Measurements from ENCODE around the gene SLC25A51. TPM values are rescaled to one million over a fixed set of nuclear protein-coding genes. Genes with fewer than 3 reads are reported as not detected.
"Not testable (repeated sequence)": the region's sequence is repeated elsewhere in the genome, so short reads cannot be mapped to it uniquely, and the experiment has no call there.

SLC25A51 gene
- total RNA-seq, 1 donor from 2014 or later, result 66.1 TPM

DNA sequence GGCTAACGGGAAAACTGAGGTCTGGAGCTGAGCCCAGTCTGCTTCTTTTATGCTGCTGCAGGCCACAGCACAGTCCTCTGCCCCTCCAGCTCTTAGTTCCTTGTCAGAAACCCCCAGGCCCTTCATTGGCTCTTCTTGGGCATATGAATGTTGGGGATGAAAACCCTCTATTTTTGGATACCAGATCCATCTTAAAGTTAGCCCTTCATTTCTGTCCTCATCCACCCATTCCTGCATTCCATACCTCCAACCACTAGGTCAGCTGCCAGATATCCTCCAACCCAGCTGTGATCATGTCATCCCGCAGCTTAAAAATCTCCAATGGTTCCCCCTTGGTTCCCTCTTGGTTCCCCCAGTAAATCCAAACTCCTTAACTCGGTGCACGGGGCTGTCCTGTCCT lies 1.8 kb upstream of the SLC25A51 start:
- no peak for DNase-seq (ENCODE audit: low read depth in 2 of 2)

DNA sequence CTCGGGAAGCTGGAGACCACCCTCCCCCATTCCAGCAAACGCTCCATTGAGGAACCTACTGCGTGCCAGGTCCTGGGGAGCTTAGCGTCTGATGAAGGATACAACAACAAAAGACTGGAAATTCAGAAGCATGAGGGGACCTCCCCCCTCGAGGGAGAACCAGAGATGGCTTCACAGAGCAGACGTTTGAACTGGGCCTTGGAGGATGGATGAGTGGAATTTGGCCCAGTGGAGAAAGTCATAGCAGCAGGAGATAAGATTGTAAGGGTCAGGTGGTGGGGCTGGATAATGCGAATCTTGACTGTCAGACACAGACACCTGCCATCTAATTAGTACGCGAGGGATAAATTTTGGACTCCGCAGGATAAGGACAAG lies 1.2 kb upstream of the SLC25A51 start:
- no peak for DNase-seq (ENCODE audit: low read depth in 2 of 2)

DNA sequence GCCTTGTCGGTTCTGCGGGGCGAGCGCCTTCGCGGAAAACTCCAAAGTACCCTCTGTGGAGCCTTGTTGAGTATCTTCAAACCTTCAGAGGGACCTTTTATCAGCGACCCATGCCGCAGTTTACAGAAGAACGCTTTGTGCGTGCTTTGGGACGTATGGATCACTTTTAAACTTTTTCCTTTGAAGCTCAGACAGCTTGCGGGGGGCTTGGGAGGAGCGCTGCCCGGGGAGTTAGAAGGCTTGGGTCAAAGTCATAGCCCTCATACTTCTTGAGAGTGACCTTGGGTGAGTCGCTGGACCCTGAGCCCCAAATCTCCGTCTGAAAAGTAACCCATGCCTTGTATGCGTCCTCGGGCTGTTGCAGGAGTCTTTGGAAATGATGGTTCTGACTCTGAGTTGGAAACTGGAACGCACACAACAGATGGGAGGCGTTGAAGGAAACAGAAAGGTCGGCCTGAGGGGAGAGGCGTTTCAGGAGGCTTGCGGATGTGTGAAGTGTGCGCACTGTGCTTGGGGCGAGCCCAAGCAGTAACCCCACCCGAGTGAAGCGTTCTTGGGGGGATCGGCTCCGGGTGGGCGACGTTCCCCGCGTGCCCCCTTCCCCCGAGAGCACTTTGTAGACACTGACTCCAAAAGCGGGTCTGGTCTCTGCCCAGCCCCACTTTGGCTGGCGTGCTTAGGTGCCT lies 661 bp upstream of the SLC25A51 start:
- DNase-seq (ENCODE audit: low read depth in 2 of 2), result no peak

DNA sequence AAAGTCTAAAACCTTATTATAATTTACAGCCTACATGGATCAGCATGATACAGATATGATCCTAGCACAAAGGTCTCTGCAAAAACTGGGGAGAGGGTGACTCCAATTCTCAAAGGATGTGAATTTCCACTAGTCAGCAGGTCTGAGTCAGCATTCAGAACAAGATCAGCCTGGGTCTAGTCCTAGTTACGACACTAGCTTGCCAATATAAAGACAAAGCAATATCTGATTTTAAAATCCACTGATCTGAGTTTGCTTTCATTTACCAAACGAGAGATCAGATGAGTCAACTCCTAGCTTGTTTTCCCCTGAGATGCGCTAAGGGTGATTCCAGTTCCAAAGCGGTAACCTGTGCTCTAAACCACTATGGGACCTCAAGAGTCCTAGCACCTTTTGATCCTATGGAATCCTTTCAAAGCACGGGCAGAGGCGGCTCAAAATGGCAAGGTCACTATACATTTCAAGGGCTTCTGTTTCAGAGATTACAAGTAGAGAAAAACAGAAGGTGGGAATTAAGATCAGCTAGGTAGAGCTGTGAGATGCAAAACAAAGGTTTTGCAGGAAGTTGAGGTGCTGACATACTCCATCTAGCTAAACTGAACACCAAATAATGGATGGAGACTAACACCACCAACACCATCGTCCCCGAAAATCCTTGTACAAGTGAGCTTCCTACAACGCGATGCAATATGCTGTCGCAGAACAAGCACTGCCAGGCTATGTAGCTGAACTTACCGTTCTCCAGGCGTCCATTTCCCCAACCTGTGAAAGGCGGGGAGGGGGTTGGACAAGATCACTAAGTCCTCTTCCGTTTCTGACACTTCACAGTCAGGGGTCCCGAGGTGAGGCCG lies 906 bp downstream of the SLC25A51 start:
- peak in 1 of 2 donors; percentile 36 for DNase-seq (ENCODE audit: low read depth in 2 of 2)

DNA sequence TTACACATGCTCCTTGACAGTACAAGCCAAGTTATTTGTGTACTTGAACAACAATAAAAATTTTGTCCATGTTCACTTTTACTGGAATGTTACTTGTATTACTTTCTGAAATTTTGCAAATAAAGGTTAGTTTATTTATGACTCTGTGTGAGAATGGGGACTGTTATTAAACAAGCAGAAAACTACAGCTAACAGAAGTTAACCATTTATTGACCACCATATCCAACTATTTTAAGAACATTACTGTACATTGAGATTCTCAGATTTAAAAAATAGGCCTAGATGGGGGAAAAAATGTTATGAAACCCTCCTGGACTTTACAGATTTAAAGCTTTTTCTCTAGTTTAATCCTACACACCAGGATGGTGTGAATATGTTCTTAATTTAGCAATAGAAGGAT lies 1.8 kb downstream of the SLC25A51 start:
- DNase-seq (ENCODE audit: low read depth in 2 of 2), result no peak

DNA sequence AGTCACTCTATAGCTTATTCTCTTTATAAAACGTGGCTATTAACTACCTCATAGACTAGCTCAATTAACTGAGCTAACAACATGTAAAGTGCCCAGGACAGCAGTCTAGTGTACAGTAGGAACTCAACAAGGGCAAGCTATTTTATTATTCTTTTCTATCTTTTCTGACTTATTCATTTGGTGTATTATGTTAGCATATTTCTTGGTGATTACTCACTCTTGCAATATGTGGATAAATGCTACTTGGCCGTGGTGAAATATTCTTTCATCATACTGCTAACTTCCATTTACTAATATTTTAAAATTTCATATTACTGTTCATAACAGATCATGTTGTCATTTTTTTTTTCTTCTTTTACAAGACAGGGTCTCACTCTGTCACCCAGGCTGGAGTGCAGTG lies 4.9 kb downstream of the SLC25A51 start:
- no peak for DNase-seq (ENCODE audit: low read depth in 2 of 2)

DNA sequence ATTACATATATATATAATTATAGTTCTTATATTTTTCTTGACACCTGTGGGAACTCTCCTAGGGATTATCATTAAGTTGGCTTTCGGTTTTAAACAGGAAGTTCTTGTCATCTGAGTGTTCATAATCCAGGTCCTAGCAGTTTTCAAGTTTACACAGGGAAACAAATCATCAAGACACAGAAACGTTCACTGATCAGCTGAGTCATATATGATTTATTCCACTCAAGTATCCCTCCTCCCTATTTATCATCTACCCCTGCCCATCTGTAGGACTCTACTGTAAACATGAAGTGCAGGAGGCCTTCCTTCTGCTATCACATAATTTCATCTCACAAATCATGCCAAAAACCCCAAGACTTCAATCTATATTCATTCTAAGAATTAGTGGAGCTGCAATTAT lies 6.3 kb downstream of the SLC25A51 start:
- DNase-seq (ENCODE audit: low read depth in 2 of 2), result no peak

DNA sequence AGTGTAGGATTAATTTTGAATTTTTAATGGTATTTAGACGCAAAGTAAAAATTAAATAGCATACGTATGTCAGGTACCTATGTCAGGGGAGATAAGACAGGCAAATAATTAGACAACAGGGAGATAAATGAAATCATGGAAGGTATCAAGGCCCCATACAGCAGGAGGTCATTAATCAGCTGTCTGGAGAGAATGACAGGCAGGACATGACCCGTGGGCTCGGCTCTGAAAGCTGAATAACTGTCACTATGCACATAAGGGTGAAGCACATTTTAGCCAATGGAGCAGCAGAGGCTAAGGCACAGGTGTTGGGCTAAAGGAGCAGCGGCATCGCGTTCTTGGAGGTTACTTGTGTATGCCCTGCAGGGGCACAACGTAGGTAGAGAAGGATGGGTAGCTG lies 11.9 kb downstream of the SLC25A51 start:
- no peak for DNase-seq (ENCODE audit: low read depth in 2 of 2)

DNA sequence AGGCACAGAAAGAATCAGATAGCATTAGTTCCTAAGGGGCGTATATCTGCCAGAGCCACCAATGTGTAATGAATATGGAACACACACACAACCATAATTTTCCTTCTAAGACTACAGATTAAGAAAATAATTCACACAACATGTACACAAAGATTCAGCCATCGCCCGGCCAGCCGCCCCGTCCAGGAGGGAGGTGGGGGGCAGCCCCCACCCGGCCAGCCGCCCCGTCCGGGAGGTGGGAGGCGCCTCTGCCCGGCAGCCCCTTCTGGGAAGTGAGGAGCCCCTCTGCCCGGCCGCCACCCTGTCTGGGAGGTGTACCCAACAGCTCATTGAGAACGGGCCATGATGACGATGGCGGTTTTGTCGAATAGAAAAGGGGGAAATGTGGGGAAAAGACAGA lies 12.9 kb downstream of the SLC25A51 start:
- not testable (repeated sequence) for DNase-seq (ENCODE audit: low read depth in 2 of 2)

DNA sequence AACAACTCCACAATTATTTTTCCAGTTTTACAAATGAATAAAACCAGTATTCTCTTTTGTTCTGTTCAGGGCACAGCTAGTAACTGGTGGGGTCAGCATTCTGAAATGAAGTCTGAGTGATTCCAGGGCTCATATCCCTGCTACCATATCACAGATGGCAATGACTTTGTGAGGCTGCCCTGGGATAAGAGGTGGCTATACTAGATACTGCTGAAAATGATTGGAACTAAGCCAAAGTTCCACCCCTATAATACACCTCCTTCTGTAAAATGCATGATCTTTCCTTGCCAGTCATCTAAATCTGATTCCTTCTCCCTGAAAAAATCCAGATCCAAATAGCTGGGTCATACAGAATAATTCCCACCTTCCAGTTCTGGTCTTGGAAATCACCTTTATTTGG lies 14.4 kb downstream of the SLC25A51 start:
- DNase-seq (ENCODE audit: low read depth in 2 of 2), result no peak

DNA sequence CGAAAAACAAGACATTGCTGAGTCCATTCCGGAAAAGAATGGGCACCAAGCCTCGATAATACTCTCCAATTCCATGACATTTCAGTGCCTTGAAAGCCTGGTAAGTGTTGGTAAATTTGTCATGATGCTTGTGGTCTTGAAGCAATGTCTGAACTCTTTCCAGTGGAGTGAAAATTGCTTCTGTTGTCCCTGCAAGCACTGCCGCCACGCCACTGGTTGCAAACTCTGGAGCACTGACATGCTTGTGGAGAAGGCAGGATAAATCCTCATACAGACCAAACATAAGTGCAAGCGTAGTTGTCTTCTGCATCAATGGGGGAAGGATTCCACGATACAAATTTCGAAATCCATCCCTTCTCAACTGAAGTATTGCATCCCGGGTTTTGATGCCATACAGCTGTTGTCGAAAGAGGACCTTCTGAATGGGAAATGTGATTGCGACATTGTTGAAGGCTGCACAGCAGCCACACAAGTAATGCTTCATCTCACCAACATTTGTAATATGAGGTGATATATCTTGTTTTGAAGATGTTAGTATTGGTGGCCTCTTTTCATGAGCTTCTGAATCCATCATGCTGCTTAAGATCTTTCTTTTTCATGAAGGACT lies 15.8 kb downstream of the SLC25A51 start:
- DNase-seq (ENCODE audit: low read depth in 2 of 2), result not testable (repeated sequence)

DNA sequence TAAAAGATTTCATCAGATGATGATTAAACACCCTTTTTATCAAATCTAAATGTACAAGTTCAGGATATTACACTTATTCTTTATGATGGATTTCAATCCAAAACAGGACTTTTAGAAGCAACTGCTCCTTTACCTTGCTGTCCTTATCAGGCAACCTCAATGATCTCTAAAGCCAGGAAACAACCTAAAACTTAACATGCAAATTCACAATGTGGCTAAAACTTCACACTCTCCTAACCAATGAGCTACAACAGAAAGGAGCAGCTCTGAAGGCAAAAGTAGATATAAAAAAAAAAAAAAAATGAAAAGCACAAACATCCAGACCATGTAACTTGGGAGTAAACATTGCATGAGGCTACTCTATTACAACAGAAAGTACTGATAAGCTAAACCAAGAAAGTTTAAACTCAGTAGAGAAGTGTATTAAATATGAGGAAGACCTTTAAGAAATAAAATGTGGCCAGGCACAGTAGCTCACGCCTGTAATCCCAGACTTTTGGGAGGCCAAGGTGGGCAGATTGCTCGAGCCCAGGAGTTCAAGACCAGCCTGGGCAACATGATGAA lies 22.9 kb downstream of the SLC25A51 start:
- no peak for DNase-seq (ENCODE audit: low read depth in 2 of 2)

DNA sequence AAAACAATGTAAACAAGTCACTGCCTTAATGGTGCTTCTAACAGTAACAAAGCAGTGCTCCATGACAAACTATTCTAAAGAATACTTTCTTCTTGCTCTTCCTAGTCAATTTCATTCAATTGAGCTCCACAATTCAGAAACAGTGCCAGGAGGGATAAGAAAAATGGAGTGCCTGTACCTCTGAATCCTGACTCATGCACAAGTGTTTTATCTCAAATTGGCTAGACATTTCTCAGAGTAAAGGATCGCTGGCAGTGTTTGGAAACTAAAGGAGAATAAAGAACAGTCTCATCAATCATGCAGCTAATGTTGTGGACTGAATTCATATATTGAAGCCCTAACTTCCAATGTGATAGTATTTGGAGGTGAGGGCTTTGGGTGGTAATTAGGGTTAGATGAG lies 27.6 kb downstream of the SLC25A51 start:
- DNase-seq (ENCODE audit: low read depth in 2 of 2), result no peak

DNA sequence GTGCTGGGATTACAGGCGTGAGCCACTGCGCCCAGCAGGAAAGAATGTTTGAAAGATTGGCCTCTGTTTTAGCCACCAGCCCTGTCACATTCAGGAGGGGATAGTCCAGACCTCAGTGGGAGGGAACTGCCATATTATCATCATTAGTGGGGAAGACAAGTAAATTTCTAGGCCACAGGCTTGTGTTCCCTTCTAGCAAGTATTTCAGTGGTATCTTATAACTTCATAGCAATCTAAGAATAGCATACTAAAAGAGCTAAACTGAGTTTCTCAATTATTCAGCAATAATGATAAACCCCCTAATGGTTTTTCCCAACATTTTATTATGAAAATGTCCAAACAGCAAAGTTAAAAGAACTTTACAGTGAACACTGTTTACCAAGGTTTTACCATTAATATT lies 30.0 kb downstream of the SLC25A51 start:
- DNase-seq (ENCODE audit: low read depth in 2 of 2), result no peak

DNA sequence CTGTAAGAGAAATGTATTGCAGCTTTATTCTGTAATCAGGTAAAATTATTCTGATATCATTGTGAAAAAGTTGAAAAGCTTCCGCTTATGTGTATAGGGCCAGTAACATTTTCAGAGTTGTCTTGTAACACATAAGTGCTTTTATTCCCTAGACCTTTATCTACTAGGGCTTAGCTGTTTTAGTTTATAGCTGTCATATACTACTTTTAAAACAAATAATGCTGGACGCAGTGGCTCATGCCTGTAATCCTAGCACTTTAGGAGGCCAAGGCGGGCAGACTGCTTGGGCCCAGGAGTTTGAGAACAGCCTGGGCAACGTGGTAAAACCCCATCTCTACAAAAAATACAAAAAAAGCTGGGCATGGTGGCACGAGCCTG lies 33.1 kb downstream of the SLC25A51 start:
- no peak for DNase-seq (ENCODE audit: low read depth in 2 of 2)

DNA sequence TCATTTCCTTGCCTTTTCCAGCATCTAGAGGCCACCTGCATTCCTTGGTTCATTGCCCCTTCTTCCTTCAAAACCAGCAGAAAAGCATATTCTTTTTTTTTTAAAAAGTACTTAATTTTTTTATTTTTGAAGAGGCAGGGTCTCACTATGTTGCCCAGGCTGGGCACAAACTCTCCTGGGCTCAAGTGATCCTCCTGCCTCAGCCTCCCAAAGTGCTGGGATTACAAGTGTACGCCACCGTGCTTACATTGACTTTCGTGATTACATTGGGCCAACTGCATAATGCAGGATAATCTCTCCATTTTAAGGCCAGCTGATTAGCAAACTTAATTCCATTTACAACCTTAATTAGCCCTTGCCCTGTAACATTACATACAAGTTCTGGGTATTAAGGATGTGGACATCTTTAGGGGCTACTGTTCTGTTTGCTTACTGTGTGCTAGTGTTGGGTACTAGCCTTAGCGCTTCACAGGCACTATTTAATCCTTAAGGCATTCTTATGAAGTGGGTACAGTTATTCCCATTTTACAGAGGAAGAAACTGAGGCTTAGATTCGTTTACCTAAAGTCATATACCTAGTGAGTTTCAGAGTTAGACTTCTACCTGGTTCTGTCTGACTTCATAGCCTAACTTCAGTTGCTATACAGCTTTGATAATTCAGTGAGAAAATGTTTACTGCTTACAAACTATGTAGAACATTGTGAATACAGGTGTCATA lies 33.7 kb downstream of the SLC25A51 start:
- no peak for DNase-seq (ENCODE audit: low read depth in 2 of 2)

DNA sequence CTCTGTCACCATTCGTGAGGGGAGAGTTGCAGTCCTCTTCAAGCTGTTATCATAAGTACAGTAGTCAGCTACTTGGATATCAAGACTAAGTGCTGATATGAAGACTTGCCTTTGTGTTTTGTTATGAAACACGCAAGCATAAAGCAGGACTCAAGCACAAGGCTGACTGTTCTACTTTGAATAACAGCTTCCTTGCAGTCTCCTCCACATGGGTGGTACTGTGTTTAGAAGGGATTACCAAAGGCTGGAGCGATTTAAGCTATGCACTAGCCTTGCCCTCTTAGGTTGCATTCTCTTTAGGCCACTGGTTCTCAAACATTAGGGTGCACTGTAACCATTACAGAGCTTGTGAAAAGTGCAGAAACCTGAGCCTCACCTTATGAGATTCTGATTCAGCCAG lies 41.4 kb downstream of the SLC25A51 start:
- DNase-seq (ENCODE audit: low read depth in 2 of 2), result no peak

DNA sequence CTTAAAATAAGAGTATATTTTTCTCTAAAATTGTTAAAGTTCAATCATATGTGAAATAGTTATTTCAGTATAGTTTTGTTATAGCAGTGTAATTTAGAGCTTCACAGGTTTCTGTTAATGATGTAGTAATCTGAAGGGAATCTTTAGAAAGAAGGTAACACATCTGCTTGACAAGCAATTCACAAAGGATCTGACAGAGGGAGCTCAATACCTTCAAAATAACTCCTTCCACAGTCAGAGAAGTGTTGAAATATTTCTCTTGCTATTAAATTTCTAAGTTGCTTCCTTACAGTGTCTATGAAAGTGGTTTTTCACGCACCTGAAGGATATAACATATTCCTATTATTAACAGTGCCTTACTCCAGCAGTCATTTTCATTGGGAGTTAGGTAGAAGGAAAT lies 44.9 kb downstream of the SLC25A51 start:
- DNase-seq (ENCODE audit: low read depth in 2 of 2), result peak in 1 of 2 donors; percentile 20

DNA sequence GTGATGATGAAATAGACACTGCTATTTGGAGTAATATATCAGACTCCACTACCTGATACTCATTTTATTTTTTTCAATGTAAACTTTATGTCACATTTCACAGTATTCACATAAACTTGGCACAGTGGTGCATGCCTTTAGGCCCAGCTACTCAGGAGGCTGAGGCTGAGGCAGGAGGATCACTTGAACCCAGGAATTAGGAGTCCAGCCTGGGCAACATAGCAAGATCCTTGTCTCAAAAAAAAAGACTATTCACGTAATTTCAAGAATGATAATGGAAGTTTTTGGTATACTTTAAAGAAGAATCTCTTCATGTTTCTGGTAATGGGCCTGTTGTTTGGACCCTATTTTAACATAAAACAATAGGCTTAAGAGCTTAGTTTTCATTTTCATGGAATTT lies 47.4 kb downstream of the SLC25A51 start:
- DNase-seq (ENCODE audit: low read depth in 2 of 2), result no peak

DNA sequence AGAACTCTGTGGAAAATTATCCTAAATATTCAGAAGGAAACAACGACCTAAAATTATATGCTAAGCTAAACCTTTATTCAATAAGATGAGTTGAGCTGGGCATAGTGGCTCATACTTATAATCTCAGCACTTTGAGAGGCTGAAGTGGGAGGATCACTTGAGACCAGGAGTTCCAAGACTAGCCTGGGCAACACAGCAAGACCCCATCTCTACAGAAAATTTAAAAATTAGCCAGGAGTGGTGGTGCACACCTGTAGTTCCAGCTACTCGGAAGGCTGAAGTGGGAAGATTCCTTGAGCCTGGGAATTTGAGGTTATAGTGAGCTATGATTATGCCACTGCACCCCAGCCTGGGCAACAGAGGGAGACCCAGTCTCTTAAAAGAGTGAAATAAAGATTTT lies 51.7 kb downstream of the SLC25A51 start:
- DNase-seq (ENCODE audit: low read depth in 2 of 2), result no peak

DNA sequence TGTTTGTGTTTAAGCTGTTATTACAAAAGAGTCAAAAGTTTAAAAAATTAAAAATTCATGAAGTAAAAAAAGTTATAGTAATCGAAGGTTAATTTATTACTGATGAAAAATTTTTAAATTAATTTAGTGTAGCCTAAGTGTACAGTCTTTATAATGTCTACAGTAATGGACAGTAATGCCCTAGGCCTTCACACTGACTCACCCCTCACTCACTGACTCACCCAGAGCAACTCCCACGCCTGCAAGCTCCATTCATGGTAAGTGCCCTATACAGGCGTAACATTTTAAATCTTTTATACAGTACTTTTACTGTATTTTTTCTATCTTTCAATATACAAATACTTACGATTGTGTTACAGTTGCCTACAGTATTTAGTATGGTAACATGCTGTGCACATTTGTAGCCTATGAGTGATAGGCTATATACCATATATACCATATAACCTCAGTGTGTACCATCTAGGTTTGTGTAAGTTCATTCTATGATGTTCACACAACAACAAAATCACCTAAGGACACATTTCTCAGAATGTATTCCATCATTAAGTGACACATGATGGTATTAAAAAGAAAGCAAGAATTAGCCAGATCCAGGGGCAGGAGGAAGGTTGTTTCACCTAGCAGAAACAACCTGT lies 63.2 kb downstream of the SLC25A51 start:
- DNase-seq (ENCODE audit: low read depth in 2 of 2), result peak in 1 of 2 donors; percentile 65

Measured in dermis microvascular lymphatic vessel endothelial cell (primary cell).